NCI-H526 treated with DMSO at 0.1 percent for 48 hours (cell line): Measurements from ENCODE around the gene SCAF4.
"Not testable (repeated sequence)": the region's sequence is repeated elsewhere in the genome, so short reads cannot be mapped to it uniquely, and the experiment has no call there.

Source experiments
- DNase-seq: peaks from one replicate; lab custom pipeline; 2025; lab: John Stamatoyannopoulos, UW

SCAF4 gene, protein sequence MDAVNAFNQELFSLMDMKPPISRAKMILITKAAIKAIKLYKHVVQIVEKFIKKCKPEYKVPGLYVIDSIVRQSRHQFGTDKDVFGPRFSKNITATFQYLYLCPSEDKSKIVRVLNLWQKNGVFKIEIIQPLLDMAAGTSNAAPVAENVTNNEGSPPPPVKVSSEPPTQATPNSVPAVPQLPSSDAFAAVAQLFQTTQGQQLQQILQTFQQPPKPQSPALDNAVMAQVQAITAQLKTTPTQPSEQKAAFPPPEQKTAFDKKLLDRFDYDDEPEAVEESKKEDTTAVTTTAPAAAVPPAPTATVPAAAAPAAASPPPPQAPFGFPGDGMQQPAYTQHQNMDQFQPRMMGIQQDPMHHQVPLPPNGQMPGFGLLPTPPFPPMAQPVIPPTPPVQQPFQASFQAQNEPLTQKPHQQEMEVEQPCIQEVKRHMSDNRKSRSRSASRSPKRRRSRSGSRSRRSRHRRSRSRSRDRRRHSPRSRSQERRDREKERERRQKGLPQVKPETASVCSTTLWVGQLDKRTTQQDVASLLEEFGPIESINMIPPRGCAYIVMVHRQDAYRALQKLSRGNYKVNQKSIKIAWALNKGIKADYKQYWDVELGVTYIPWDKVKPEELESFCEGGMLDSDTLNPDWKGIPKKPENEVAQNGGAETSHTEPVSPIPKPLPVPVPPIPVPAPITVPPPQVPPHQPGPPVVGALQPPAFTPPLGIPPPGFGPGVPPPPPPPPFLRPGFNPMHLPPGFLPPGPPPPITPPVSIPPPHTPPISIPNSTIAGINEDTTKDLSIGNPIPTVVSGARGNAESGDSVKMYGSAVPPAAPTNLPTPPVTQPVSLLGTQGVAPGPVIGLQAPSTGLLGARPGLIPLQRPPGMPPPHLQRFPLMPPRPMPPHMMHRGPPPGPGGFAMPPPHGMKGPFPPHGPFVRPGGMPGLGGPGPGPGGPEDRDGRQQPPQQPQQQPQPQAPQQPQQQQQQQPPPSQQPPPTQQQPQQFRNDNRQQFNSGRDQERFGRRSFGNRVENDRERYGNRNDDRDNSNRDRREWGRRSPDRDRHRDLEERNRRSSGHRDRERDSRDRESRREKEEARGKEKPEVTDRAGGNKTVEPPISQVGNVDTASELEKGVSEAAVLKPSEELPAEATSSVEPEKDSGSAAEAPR

DNA sequence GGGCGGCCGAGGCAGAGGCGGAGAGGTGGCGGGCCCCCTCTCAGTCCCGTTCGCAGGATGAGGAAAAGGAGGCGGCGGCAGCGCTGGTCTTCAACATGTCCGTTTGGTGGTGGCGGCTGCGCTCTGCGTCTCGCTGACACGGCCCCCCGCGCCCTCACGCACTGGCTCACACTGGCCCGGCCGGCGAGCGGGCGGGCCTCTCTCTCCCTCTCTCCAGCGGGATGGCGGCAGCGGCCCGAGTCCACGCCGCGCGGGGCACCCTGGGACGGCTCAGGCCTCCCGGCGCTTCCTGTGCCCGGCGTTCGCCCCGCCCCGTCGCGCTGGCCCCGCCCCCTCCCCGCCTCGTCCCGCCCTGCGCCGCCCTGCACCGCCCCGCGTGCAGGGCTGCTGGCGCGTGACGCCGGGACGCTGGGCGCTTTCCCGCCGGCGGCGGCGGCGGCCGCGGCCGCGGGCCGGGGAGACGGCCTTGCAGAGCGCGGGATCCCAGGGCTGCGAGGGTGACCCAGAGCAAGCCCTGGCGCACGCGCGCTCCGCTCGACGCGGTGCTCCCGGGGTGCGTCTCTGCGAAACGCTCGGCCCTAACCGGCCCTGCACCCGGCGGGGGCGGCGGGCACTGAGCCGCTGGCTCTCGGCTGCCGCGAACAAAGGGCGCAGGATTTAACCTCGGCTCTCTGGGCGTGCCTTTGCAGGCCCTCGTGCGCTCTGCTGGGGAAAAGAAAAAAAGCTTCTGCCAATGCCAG lies at the start of gene SCAF4:
SCAF4 (minus strand) TSS at position 262 of the 740 bp plus-strand sequence. CDS start 426 bp downstream, outside the sequence.
- peak; percentile 79 for DNase-seq

DNA sequence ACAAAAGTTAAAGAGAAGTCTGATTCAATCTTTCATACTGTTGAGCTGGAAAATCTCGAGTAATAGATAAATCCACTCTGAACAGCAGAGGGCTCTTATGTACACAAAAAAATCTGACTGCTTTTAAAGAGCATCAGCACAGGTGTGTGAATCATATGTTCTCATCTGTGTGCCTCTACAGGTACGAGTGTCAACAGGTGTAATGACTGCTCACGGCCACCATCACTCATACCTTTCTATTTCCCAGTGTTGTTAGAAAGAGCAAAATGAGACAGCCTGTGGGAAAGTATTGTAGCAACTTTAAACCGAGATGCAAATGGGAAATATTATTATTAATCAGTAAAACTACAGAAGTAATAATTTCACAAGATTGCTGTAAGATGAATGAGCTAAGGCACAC lies 49.0 kb upstream of the SCAF4 start:
- DNase-seq, result peak; percentile 50

DNA sequence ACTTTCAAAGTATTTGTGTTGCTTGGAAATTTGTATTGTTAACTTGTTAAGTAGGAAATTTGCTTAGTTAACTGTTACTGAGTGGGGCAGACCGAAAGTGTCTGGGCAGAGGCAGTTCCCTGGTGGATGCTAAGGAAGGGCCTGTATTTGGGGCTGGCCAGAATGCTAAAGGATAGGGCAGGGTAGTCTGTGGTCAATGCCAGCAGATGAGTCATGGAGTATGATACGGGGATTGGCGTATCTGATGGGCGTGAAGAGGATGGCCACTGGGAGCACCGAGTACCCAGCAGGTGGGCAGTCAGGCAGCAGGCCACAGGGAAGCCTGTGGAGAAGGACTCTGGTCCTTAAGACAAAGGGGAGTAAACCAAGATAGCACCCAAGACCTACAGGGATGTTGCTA lies 46.6 kb upstream of the SCAF4 start:
- no peak for DNase-seq

DNA sequence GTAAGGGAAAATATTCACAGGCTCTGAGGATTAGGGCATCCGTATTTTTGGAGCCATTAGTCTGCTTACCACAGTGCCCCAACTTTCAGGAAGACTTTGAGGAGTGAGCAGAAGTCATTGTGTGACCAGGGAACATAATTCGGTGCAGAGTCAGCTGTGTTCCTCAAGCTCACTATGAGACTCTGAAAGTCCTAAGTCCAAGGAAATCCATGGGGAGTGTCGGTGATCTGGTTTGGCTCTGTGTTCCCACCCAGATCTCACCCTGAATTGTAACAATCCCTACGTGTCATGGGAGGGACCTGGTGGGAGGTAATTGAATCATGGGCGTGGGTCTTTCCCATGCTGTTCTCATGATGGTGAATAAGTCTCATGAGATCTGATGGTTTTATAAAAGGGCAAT lies 45.9 kb upstream of the SCAF4 start:
- DNase-seq, result no peak

DNA sequence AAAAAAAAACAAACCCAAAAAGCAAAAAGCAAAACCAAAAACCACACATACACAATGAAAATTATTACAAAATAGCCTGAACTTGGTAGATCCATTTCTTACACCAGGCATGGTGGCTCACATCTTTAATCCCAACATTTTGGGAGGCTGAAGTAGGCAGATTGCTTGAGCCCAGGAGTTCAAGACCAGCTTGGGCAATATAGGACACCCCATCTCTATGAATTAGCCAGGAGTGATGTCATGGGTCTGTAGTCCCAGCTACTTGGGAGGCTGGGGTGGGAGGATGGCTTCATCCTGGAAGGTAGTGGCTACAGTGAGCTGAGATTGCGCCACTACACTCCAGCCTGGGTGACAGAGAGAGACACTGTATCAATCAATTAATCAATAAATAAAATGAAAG lies 42.1 kb upstream of the SCAF4 start:
- no peak for DNase-seq

DNA sequence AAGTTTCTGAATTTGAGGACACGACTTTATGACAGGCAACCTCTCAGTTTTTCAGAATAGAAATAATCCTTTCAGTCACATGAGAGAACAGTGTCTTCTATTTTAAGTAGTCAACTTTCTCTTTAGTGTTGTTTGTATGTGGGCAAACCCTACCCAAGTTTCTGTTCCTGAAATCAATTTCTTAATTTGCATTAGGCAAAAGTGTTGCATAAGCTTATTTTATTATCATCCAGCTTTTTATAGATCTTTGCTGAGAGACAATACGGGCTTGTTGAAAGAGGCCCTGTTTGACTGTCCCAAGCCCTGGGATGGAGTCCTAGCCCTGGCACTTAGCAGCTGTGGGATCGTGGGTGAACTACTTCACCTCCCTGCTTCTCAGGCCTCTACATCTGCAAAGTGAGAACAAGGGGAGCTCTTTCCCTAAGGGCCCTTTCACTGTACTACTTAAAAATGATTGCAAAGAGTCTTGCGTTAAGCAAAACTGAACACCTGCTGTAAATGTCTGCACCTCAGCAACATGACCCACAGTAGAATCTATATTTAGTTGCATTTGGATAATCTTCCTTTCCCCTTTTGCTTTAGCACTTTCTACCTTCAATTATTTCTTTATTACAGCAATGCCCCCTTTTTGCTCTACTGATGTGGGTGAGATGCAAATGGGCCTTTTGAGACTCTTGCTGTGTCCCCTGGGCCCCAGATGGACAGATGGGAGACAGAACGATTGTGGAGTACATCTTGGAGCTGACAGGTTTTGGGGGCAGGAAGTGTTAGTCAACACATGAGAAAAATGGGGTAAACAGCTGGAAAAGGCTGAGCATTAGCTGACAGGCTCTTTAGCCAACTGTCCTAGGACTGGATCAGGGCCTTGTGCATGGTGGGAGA lies 41.0 kb upstream of the SCAF4 start:
- DNase-seq, result peak; percentile 7

DNA sequence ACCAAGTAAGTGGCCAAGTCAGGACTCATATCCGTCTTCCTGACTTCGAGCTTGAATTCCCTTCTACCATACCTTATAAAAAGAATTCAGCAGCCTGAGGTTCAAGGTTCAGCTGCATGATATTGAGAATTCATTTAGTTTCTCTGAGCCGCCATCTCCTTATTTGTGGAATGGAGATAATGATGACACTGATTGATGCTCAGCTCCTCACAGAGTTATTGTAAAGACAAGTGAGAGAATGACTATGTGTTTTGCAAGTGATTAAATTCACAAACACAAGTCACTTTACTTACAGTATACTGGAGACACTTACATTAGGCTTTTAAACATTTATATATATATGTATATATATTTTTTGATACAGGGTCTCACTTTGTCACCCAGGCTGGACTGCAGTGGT lies 39.8 kb upstream of the SCAF4 start:
- DNase-seq, result no peak

DNA sequence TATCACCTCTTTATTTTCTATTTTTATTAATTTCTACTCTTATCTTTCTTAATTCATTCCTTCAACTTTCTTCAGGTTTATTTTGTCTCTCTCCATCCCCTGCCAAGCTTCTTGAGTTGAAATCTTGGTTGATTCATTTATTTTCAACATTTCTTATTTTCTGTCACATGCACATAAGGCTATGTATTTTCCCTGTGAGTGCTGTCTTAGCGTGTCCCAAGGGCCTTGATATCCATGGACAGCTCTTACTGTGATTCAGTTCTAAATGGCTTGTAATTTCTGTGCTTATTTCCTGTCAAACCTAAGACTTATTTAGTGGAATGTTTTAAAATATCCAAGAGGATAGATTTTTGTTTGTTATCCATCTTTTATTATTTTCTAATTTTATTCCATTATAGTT lies 36.8 kb upstream of the SCAF4 start:
- DNase-seq, result no peak

DNA sequence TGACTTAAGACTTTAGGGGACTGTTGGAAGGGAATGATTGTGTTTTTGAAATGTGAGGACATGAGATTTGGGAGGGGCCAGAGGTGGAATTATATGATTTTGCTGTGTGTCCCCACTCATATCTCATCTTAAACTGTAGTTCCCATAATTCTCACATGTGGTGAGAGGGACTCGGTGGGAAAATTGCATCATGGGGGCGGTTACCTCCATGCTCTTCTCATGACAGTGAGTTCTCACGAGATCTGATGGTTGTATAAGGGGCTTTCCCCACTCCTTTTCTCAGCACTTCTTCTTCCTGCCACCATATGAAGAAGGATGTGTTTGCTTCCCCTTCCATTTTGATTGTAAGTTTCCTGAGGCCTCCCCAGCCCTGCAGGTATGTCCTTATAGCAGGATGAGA lies 35.0 kb upstream of the SCAF4 start:
- no peak for DNase-seq

DNA sequence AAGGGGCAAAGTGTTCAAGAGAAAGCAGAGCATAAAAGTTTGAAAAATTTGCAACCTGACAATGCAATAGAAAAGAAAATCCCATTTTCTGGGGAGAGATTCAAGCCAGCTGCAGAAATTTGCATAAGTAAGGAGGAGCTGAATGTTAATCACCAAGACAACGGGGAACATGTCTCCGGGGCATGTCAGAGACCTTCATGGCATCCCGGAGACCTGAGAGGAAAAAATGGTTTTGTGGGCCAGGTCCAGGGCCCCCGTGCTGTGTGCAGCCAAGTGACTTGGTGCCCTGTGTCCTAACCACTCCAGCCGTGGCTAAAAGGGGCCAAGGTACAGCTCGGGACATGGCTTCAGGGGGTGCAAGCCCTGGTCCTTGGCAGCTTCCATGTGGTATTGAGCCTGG lies 33.9 kb upstream of the SCAF4 start:
- DNase-seq, result not testable (repeated sequence)

DNA sequence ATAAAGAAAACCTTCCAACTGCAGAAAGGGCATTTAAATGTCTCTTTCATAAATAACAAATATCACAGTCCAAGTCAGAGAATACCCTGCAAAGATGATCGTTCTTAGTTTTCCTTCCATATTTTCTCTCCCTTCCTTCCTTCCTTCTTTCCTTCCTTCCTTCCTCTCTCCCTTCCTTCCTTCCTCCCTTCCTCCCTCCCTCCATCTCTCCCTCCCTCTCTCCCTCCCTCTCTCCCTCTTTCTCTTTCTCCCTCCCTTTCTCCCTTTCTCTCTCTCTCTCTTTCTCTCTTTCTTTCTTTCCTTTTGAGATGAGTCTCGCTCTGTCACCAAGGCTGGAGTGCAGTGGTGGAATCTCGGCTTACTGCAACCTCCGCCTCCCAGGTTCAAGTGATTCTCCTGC lies 29.0 kb upstream of the SCAF4 start:
- DNase-seq, result no peak

DNA sequence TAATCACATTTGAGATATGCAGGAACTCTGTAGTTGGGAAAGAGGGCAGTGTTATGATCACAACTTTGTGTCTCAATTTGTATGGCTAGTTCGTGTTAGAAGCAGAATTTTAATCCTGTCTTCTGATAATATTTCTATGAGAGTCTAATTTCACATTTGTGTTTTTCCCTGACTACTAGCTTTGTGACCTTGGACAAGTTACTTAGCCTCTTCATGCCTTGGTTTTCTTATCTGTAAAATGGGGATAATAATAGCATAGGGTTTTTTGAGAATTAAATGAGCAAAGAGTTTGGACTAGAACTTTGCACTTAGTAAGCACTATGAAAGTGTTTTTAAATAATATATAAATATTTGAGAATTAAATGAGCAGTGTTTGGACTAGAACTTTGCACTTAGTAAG lies 24.9 kb upstream of the SCAF4 start:
- no peak for DNase-seq

DNA sequence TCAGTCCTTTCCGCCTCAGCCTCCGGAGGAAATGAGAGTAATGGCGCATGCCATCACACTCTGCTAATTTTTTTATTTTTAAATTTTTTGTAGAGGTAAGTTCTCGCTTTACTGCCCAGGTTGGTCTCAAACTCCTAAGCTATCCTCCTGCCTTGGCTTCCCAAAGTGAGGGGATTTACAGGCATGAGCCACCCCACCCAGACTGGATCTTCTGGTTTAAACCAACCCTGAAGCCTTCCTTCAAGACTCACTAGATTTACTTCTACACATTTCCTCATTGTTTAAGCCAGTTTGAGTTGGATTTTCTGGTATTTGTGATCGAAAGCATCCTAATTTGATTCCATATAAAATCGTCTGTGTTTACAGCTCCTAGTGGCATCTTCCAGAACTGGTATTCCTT lies 23.1 kb upstream of the SCAF4 start:
- DNase-seq, result no peak

DNA sequence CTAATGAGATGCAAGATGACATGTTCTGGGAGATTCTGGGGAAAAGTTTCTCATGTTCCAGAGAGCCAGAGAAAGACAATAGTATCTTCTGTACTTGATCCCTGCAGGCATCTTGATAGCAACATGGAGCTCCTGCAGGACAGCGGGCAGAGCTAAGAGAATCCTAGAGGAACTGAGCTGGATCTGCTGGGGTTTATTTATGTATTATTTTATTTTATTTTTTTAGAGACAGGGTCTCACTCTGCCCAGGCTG lies 22.7 kb upstream of the SCAF4 start:
- DNase-seq, result no peak

DNA sequence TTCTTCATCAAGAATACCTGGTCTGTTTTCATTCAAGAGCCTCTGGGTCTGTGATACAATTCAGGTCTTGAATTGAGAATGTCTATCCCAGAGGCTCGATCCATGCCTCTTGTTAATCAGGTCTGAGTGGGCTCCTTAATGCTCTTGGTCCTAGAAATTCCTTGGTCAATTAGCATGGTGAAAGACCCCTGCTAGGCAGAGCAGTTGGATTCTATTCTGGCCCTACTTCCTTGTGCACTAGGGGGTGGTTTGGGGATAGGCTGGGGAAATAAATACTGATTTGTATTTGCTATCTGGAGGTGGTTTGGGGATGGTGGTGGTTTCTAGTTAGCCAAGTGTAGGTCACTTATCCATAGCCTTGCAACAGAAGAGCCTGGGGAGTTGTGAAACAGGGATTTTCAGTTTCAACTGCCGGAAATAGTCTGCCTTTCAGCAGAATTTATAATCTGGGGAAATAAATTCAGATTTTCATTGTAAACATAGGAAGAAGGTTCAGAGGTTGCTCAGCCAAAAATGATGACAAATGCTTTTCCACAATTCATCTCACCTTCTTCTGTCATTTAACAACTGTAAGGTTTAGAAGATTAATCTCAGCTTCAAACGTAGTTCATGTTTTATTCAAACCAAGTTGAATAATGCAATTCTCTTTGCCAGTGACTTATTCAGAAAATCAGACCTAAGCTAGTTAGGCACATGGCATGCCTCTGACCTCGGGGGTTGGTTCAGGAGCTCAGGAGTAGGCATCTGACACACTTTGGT lies 22.2 kb upstream of the SCAF4 start:
- no peak for DNase-seq

DNA sequence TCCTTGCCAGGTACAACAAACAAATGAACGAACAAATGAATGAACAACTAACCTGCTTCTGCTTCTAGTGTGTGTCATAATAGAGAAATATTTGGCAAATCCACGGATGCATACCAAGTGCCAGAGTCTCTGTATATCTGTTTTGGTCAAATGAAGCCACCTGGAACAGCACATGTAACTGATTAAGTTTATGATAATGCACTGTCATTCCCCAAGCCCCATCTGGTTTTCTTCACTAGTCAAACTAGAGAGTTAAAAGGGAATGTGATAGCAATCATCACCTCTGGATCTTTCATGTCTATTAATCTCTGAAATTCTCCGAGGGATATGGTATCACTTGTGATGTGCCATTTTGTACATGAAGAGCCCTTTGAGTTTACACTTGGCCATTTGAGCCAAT lies 21.0 kb upstream of the SCAF4 start:
- no peak for DNase-seq

DNA sequence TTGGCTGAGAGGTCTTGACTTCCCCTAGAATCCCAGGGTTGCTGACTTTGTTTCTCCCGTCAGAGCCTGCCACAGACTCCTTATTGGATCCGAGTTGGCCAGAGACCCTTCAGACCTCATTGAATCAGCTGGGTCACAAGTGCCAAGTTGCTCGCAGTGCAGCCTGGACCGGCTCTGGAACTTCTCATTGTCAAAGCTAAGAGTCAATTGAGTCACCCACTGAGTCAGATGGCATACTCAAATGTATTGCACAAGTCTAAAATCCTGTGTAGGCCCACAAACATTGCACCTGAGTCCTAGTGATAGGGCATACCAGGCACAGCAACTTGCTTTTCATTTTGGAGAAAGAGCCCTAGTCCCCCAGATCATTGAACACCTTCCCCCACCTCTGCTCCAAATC lies 20.4 kb upstream of the SCAF4 start:
- DNase-seq, result no peak

DNA sequence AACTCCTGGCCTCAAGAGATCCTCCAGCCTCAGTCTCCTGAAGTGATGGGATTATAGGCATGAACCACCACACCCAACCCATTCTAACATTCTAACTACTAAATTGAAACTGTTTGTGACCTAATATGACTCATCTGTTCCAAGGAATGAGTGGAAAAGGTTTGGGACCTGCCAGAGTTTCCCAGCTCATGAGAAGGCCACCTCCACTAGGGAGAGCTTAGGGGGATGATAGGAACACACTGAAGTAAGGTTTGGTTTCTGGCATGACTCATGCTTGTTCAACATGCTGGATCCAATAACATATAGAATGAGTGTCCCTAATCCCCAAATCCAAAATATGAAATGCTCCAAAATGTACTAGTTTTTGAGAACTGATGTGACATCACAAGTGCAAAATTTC lies 18.9 kb upstream of the SCAF4 start:
- no peak for DNase-seq

DNA sequence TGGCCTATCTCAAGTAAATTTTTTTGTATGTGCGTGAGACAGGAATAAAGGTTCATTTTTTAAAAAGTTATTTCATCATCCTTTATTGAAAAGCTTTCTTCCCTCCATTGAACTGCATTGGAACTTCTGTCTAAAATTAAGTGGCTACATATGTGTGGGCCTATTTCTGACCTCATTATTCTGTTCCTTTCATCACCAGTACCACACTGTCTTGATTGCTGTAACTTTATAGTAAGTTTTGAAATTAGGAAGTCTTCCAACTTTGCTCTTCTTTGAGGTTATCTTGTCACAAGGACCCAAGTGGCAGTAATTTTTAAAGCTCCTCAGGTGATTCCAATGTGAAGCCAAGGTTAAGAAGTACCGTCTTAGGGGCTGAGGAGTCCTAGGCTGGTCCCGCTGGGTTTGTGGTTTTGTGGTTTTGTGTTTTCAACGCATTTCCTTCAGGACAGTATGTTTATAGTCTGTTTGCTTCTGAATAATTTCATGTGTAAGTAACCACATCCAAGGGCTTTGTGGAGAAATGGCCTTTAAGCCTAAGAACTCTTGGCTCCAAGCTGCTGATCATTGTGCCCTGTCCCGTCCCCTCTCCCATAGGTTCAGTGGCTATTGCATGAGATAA lies 12.4 kb upstream of the SCAF4 start:
- no peak for DNase-seq

DNA sequence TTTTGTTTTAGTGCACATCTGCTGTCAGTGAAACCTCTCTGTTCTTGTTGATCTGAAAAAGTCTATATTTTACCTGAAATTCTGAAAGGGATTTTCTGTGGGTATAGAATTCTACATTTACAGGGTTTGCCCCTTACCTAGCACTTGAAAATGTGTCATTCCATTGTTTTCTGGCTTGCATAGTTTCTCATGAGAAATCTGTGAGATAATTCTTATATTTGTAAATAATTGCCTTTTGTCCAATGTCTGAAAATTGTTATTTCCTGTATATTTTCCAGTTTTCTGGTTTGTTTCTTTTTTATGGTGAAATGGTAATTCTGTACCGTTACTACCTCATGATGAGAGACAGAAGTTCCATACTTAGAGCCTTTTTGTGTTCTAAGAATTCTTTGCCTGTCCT lies 11.8 kb upstream of the SCAF4 start:
- no peak for DNase-seq
